Suprapubic skin (tissue), 4 donors: Measurements from ENCODE around the gene CD48.

Experiments used
- CTCF ChIP-seq, 2 donors: fragments of 200-600 bp in 1 of 2; fragments of 450-650 bp in 1 of 2; sonication (generic) in 1 of 2; IDR thresholded peaks; one replicate each; pipeline ENCODE4 v1.5.1; 2016 to 2019; ENCODE audit warnings: antibody characterized with exemption in 2 of 2, mild to moderate bottlenecking in 1 of 2, moderate library complexity in 1 of 2
- EP300 ChIP-seq: sonication (generic); formaldehyde crosslinking; IDR thresholded peaks from one replicate; pipeline ENCODE4 v1.6.1; 2017; ENCODE audit warnings: antibody characterized with exemption
- POLR2A ChIP-seq, 2 donors: fragments of 450-650 bp; IDR thresholded peaks; one replicate each; pipeline ENCODE4 v1.6.1; 2017; ENCODE audit warnings: antibody characterized with exemption in 2 of 2, mild to moderate bottlenecking in 2 of 2, moderate library complexity in 2 of 2
- POLR2AphosphoS5 ChIP-seq, 3 donors: sonication (generic); formaldehyde crosslinking; IDR thresholded peaks; one replicate each; pipeline ENCODE4 v1.6.1; 2017; ENCODE audit warnings: antibody characterized with exemption in 3 of 3

- no peak for TF ChIP-seq CTCF (IDR thresholded peaks at IDR 0.05)
- no peak for TF ChIP-seq EP300
- no peak for TF ChIP-seq POLR2AphosphoS5 (IDR thresholded peaks at IDR 0.05)
- TF ChIP-seq POLR2A (IDR thresholded peaks at IDR 0.05): no peak
These were observed 60.1 kb downstream of the CD48 start for GRCh38 chr1:160651433-160652064.
